HepG2 (cell line): ENCODE measurements around the gene ZNF792. TPM values are rescaled to one million over a fixed set of nuclear protein-coding genes. Genes with fewer than 3 reads are reported as not detected.

Source experiments
- AGO2 ChIP-seq: fragments of 200-400 bp; formaldehyde crosslinking; optimal IDR thresholded peaks from 2 replicates; pipeline ENCODE3; 2017; ENCODE audit warnings: mild to moderate bottlenecking, low read depth, low read length, moderate library complexity
- ATF5 ChIP-seq: sonication (generic); formaldehyde crosslinking; IDR thresholded peaks from 2 replicates; pipeline ENCODE4 v1.4.0; 2020; ENCODE audit warnings: mild to moderate bottlenecking, low read depth, missing genetic modification reagents
- CCDC6 ChIP-seq: sonication (generic); formaldehyde crosslinking; IDR thresholded peaks from 2 replicates; pipeline ENCODE4 v1.8.1; 2022; ENCODE audit warnings: mild to moderate bottlenecking, missing genetic modification reagents, moderate library complexity
- DZIP1 ChIP-seq: sonication (generic); formaldehyde crosslinking; IDR thresholded peaks from 2 replicates; pipeline ENCODE4 v1.5.0; 2020; ENCODE audit warnings: mild to moderate bottlenecking, missing genetic modification reagents
- JARID2 ChIP-seq: sonication (generic); formaldehyde crosslinking; IDR thresholded peaks from 2 replicates; pipeline ENCODE4 v1.8.1; 2023; ENCODE audit warnings: missing genetic modification reagents, inconsistent platforms; ENCODE audit not compliant: insufficient replicate concordance
- KDM1A ChIP-seq: IDR thresholded peaks from 2 replicates; pipeline ENCODE4 v1.6.1; 2016; ENCODE audit warnings: missing compliant biosample characterization
- KDM2A ChIP-seq: sonication (generic); formaldehyde crosslinking; IDR thresholded peaks from 2 replicates; pipeline ENCODE4 v1.4.0; 2020; ENCODE audit warnings: low read depth, missing genetic modification reagents, borderline replicate concordance
- KDM5B ChIP-seq: sonication (generic); formaldehyde crosslinking; IDR thresholded peaks from 2 replicates; pipeline ENCODE4 v1.4.0; 2020; ENCODE audit warnings: missing genetic modification reagents, mild to moderate bottlenecking, borderline replicate concordance
- KLF13 ChIP-seq: sonication (generic); formaldehyde crosslinking; IDR thresholded peaks from 2 replicates; pipeline ENCODE4 v1.4.0; 2020; ENCODE audit warnings: mild to moderate bottlenecking, missing genetic modification reagents
- RBM22 ChIP-seq: fragments of 200-400 bp; formaldehyde crosslinking; optimal IDR thresholded peaks from 2 replicates; pipeline ENCODE3; 2017; ENCODE audit warnings: mild to moderate bottlenecking, low read length, moderate library complexity
- SALL1 ChIP-seq: sonication (generic); formaldehyde crosslinking; IDR thresholded peaks from 2 replicates; pipeline ENCODE4 v1.8.0; 2022; ENCODE audit warnings: mild to moderate bottlenecking, missing genetic modification reagents
- SIX4 ChIP-seq: sonication (generic); formaldehyde crosslinking; IDR thresholded peaks from 2 replicates; pipeline ENCODE4 v1.4.0; 2020; ENCODE audit warnings: missing genetic modification reagents
- SP140L ChIP-seq: sonication (generic); formaldehyde crosslinking; IDR thresholded peaks from 2 replicates; pipeline ENCODE4 v1.4.0; 2020; ENCODE audit warnings: missing genetic modification reagents, borderline replicate concordance
- TBX2 ChIP-seq: sonication (generic); formaldehyde crosslinking; IDR thresholded peaks from 2 replicates; pipeline ENCODE4 v1.5.0; 2020; ENCODE audit warnings: missing genetic modification reagents, mild to moderate bottlenecking, borderline replicate concordance
- ZBED4 ChIP-seq: sonication (generic); formaldehyde crosslinking; IDR thresholded peaks from 2 replicates; pipeline ENCODE4 v1.4.0; 2020; ENCODE audit warnings: missing genetic modification reagents, borderline replicate concordance
- ZBTB1 ChIP-seq: sonication (generic); formaldehyde crosslinking; IDR thresholded peaks from 2 replicates; pipeline ENCODE4 v1.4.0; 2020; ENCODE audit warnings: missing genetic modification reagents, borderline replicate concordance
- ZMYM4 ChIP-seq: sonication (generic); formaldehyde crosslinking; IDR thresholded peaks from 2 replicates; pipeline ENCODE4 v1.8.1; 2023; ENCODE audit warnings: mild to moderate bottlenecking, missing genetic modification reagents
- ZNF800 ChIP-seq: sonication (generic); formaldehyde crosslinking; IDR thresholded peaks from 2 replicates; pipeline ENCODE4 v1.4.0; 2020; ENCODE audit warnings: missing genetic modification reagents
- ZZZ3 ChIP-seq: sonication (generic); formaldehyde crosslinking; IDR thresholded peaks from 2 replicates; pipeline ENCODE4 v1.4.0; 2020; ENCODE audit warnings: missing genetic modification reagents, mild to moderate bottlenecking, borderline replicate concordance
- polyA plus RNA-seq, 8 experiments: library from polyadenylated mRNA; depleted of rRNA in 3 of 8; stranded (reverse) in 7 of 8; unstranded in 1 of 8; fragments of >200 nt; fragmentation: Illumina TruSeq in 4 of 8; extraction: Trizol in 4 of 8; gene quantifications; 2 replicates each; pipeline versions ENCODE4 v1.2.1 to v1.2.3, GENCODE V29; 2011 to 2016; ENCODE audit warnings: low read depth in 4 of 8, missing spikeins in 1 of 8, mixed read lengths in 1 of 8; ENCODE audit not compliant: insufficient read depth in 1 of 8
- total RNA-seq, 5 experiments: library from RNA; depleted of rRNA; stranded (reverse); fragments of >200 nt; fragmentation: Illumina TruSeq; extraction: Trizol; gene quantifications; 2 replicates each; pipeline ENCODE4 v1.2.3, GENCODE V29; 2016; ENCODE audit warnings: low read depth in 1 of 5

ZNF792 gene
- total and polyA plus RNA-seq, 2 of the 13 experiments (the other 11 are each of a cell fraction or from before 2014, with no cell fraction given), result 5.5 to 11.5 TPM

- no peak for TF ChIP-seq DZIP1 (CRISPR knock-in tag)
- no peak for TF ChIP-seq ZZZ3
- no peak for TF ChIP-seq ZNF800 (CRISPR knock-in tag)
- TF ChIP-seq AGO2, result peak; percentile 82
- 0 out of 2 replicates have a peak, but pooled peaks have one; percentile 23 for TF ChIP-seq SALL1 (CRISPR knock-in tag)
- peak; percentile 13; the same call in 1 of the 2 replicates for TF ChIP-seq KDM5B (CRISPR knock-in tag)
- TF ChIP-seq KDM2A (CRISPR knock-in tag), result peak; percentile 41; the same call in 1 of the 2 replicates
- no peak for TF ChIP-seq KLF13 (CRISPR knock-in tag)
- no peak for TF ChIP-seq SIX4 (CRISPR knock-in tag)
- 0 out of 2 replicates have a peak, but pooled peaks have one; percentile 35 for TF ChIP-seq ATF5 (CRISPR knock-in tag)
- no peak for TF ChIP-seq RBM22
- TF ChIP-seq KDM1A (CRISPR knock-in tag), result no peak
- TF ChIP-seq JARID2 (CRISPR knock-in tag), result no peak
- TF ChIP-seq TBX2 (CRISPR knock-in tag), result peak; percentile 49; the same call in 1 of the 2 replicates
- peak; percentile 25; the same call in 1 of the 2 replicates for TF ChIP-seq ZBTB1 (CRISPR knock-in tag)
- no peak for TF ChIP-seq ZMYM4 (CRISPR knock-in tag)
- no peak for TF ChIP-seq ZBED4 (CRISPR knock-in tag)
- TF ChIP-seq SP140L (CRISPR knock-in tag), result no peak
- TF ChIP-seq CCDC6, result no peak
Observed at GRCh38 chr19:35000647-35001501, 36.8 kb upstream of the ZNF792 start (continued).
